WTC11 (cell line): ENCODE results near the gene ANAPC13. TPM values are rescaled to one million over a fixed set of nuclear protein-coding genes. Genes with fewer than 3 reads are reported as not detected.

Experiments used
- ATAC-seq: fragments of 200-7000 bp; cut with Tn5 transposase; 2 replicates; pipeline ENCODE4 v1.10.0; 2021; ENCODE audit warnings: mild to moderate bottlenecking, moderate library complexity
- CTCF ChIA-PET: fragments of 300-600 bp; sonication (Branson Sonifier 250); formaldehyde crosslinking; loops from one replicate; lab custom pipeline; 2021; ENCODE audit warnings: antibody characterized with exemption; lab: Charles Lee
- POLR2A ChIA-PET: fragments of 350-600 bp; sonication (Branson Sonifier 250); formaldehyde crosslinking; loops from one replicate; lab custom pipeline; 2021; ENCODE audit warnings: antibody characterized with exemption; lab: Charles Lee
- DNase-seq: peaks from one replicate; pipeline ENCODE4 v3.0.0; 2021; ENCODE audit warnings: low spot score
- H3K27ac Mint-ChIP-seq: 2 replicates; pipeline ENCODE4 v1.8.0; 2021; ENCODE audit warnings: mixed read lengths
- H3K27me3 Mint-ChIP-seq: 2 replicates; pipeline ENCODE4 v1.8.0; 2021; ENCODE audit warnings: low read depth, mild to moderate bottlenecking, moderate library complexity, mixed read lengths
- H3K36me3 Mint-ChIP-seq: 2 replicates; pipeline ENCODE4 v1.8.0; 2021; ENCODE audit warnings: mixed read lengths
- H3K4me1 Mint-ChIP-seq: 2 replicates; pipeline ENCODE4 v1.8.0; 2022; ENCODE audit warnings: mixed read lengths
- H3K4me3 Mint-ChIP-seq: 2 replicates; pipeline ENCODE4 v1.8.0; 2021; ENCODE audit warnings: mild to moderate bottlenecking, moderate library complexity, mixed read lengths
- H3K9me3 Mint-ChIP-seq: 2 replicates; pipeline ENCODE4 v1.8.0; 2021; ENCODE audit warnings: mixed read lengths
- AFF4 ChIP-seq: sonication (generic); formaldehyde crosslinking; IDR thresholded peaks from 2 replicates; pipeline ENCODE4 v1.8.1; 2023; ENCODE audit warnings: mild to moderate bottlenecking, missing genetic modification reagents, borderline replicate concordance
- AR ChIP-seq: fragments of 250-450 bp; sonication (Bioruptor Pico); IDR thresholded peaks from 2 replicates; pipeline ENCODE4 v1.9.0; 2021; ENCODE audit warnings: mild to moderate bottlenecking
- ATF3 ChIP-seq: sonication (generic); formaldehyde crosslinking; conservative IDR thresholded peaks from 2 replicates; pipeline ENCODE4 v1.8.1; 2022; ENCODE audit warnings: mild to moderate bottlenecking, missing genetic modification reagents
- E2F1 ChIP-seq: sonication (generic); formaldehyde crosslinking; IDR thresholded peaks from 2 replicates; pipeline ENCODE4 v1.8.0; 2022; ENCODE audit warnings: mild to moderate bottlenecking, missing genetic modification reagents
- ERG ChIP-seq: fragments of 250-450 bp; sonication (Bioruptor Pico); IDR thresholded peaks from 2 replicates; pipeline ENCODE4 v1.8.0; 2021; ENCODE audit warnings: mild to moderate bottlenecking
- FOXP4 ChIP-seq: sonication (generic); formaldehyde crosslinking; IDR thresholded peaks from 2 replicates; pipeline ENCODE4 v1.8.0; 2022; ENCODE audit warnings: mild to moderate bottlenecking, missing genetic modification reagents
- GRHL2 ChIP-seq: fragments of 250-450 bp; sonication (Bioruptor Pico); IDR thresholded peaks from 2 replicates; pipeline ENCODE4 v1.8.0; 2022; ENCODE audit warnings: mild to moderate bottlenecking, moderate library complexity; ENCODE audit not compliant: insufficient replicate concordance, severe bottlenecking
- HMGA2 ChIP-seq: fragments of 250-450 bp; sonication (Bioruptor Pico); IDR thresholded peaks from 2 replicates; pipeline ENCODE4 v1.4.0; 2021; ENCODE audit warnings: mild to moderate bottlenecking, moderate library complexity
- NR3C1 ChIP-seq: sonication (generic); formaldehyde crosslinking; conservative IDR thresholded peaks from 2 replicates; pipeline ENCODE4 v1.8.1; 2023; ENCODE audit warnings: low read depth, mild to moderate bottlenecking, missing genetic modification reagents
- PRDM15 ChIP-seq: sonication (generic); formaldehyde crosslinking; IDR thresholded peaks from 2 replicates; pipeline ENCODE4 v1.8.0; 2022; ENCODE audit warnings: missing genetic modification reagents
- RELA ChIP-seq: sonication (generic); formaldehyde crosslinking; IDR thresholded peaks from 2 replicates; pipeline ENCODE4 v1.8.1; 2022; ENCODE audit warnings: missing genetic modification reagents, mild to moderate bottlenecking, borderline replicate concordance
- TP53 ChIP-seq: sonication (generic); formaldehyde crosslinking; IDR thresholded peaks from 2 replicates; pipeline ENCODE4 v1.8.1; 2023; ENCODE audit warnings: mild to moderate bottlenecking, missing genetic modification reagents
- USF2 ChIP-seq: sonication (generic); formaldehyde crosslinking; IDR thresholded peaks from 2 replicates; pipeline ENCODE4 v1.8.1; 2023; ENCODE audit warnings: mild to moderate bottlenecking, missing genetic modification reagents, moderate library complexity
- ZNF416 ChIP-seq: fragments of 250-450 bp; sonication (Bioruptor Pico); IDR thresholded peaks from 2 replicates; pipeline ENCODE4 v1.9.0; 2021; ENCODE audit warnings: mild to moderate bottlenecking, inconsistent platforms
- ZSCAN18 ChIP-seq: fragments of 250-450 bp; sonication (Bioruptor Pico); IDR thresholded peaks from 2 replicates; pipeline ENCODE4 v2.1.2; 2022; ENCODE audit warnings: mild to moderate bottlenecking, moderate library complexity
- total RNA-seq: library from RNA; stranded (reverse); gene quantifications from 3 replicates; pipeline ENCODE4 v1.2.3, GENCODE V29; 2021

ANAPC13 gene
- total RNA-seq, 1 experiment from 2014 or later, result 29.7 TPM

GRCh38 chr3:134462331-134462941 lies 23.3 kb downstream of the ANAPC13 start (continued):
- no peak for TF ChIP-seq ZSCAN18 (CRISPR knock-in tag)
- TF ChIP-seq ERG (CRISPR knock-in tag), result no peak
- TF ChIP-seq AR, result no peak
- TF ChIP-seq GRHL2 (CRISPR knock-in tag), result no peak
- no peak for TF ChIP-seq AFF4
- TF ChIP-seq USF2 (CRISPR knock-in tag), result no peak
- no peak for TF ChIP-seq E2F1 (CRISPR knock-in tag)

- ATAC-seq (no peak), DNase-seq (no peak)
- H3K4me3 Mint-ChIP-seq, result no peak overlapping the region
- ChIA-PET POLR2A (no interaction called here), CTCF (interaction anchor here (0.6 to 1.0 kb wide), 2 partner anchors 13 to 35 kb away, joined by 3 read pairs; no protein-coding TSS in a partner anchor)
- no peaks in the 10 kb centered on the region for H3K36me3 Mint-ChIP-seq
- no peak overlapping the region for H3K27ac Mint-ChIP-seq
- H3K9me3 Mint-ChIP-seq, result no peaks in the 10 kb centered on the region
- no peaks in the 10 kb centered on the region for H3K27me3 Mint-ChIP-seq
- H3K4me1 Mint-ChIP-seq, result peaks cover 31% of the 10 kb centered on the region
- TF ChIP-seq TP53 (CRISPR knock-in tag) (no peak), RELA (no peak), HMGA2 (CRISPR knock-in tag) (no peak), NR3C1 (no peak), ZNF416 (CRISPR knock-in tag) (no peak), PRDM15 (CRISPR knock-in tag) (no peak), FOXP4 (no peak), ATF3 (CRISPR knock-in tag) (no peak)
Observed at GRCh38 chr3:134460965-134461364, 24.8 kb downstream of the ANAPC13 start.
